SIG-M5 (cell line): ENCODE data around the gene PPP2R2B.

Experiments used
- DNase-seq: peaks from one replicate; lab custom pipeline; 2025; lab: John Stamatoyannopoulos, UW

The PPP2R2B gene

GRCh38 chr5:146548781-146549449, 329.6 kb downstream of the PPP2R2B start:
- no peak for DNase-seq

- DNase-seq = no peak
Observed at GRCh38 chr5:146544232-146544631, 334.3 kb downstream of the PPP2R2B start.

- no peak for DNase-seq
Observed at GRCh38 chr5:146541958-146542849, 336.4 kb downstream of the PPP2R2B start.

GRCh38 chr5:146540414-146540813, 338.1 kb downstream of the PPP2R2B start:
- no peak for DNase-seq

- DNase-seq = no peak
Observed at GRCh38 chr5:146539973-146540372, 338.6 kb downstream of the PPP2R2B start.

GRCh38 chr5:146538432-146538831, 340.1 kb downstream of the PPP2R2B start:
- DNase-seq = no peak

- no peak for DNase-seq
Observed at GRCh38 chr5:146533882-146534281, 344.7 kb downstream of the PPP2R2B start.

GRCh38 chr5:146533260-146533857, 345.2 kb downstream of the PPP2R2B start:
- no peak for DNase-seq
